ENCODE results near the gene PRKCZ. TPM values are rescaled to one million over a fixed set of nuclear protein-coding genes. Genes with fewer than 3 reads are reported as not detected.

Gene PRKCZ
- total and polyA plus RNA-seq, 2 of the 4 experiments (the other 2 are of a cell fraction) = 2.0 to 3.5 TPM

DNA sequence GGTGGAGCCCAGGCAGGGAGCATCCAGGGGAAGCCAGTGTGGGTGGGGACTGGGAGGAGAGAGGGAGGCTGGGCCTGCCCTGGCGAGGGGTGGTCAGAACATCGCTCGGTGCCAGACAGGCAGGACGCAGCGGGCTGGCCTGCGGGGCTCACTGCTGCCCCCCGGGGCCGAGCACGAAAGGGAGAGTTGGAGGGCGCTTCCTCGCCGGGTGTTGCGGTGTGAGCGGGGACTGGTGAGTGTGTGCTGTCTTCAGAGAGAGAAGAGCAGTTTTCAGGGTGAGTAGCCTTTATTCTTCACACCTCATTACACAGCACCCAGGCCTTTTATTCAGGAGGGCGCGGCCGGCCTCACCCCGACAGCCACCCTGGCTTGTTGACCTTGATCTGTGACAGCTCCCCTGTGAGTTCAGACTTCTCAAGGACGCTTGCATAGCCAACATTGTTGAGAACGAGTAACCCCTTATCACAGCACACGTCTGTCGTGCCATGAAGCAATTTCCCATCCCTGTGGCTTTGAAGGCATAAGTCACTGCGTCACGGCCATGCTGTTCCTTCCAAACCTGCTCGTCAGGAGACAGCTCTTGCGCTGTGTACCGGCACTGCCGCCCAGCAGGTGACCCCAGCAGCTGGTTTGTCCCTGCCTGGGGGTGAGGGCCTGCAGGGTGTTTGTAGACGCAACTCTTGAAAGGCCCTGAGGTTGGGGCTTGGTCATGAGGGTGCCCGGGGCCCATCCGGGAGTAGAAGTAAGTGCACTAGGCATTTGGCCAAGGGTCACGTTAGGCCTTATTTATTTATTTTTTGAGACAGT lies 54.6 kb downstream of the PRKCZ start:
- H3K9ac ChIP-seq (ENCODE audit: low read depth, low read length) = no peak overlapping the region
- H4K5ac ChIP-seq (ENCODE audit: low read depth, low read length) = no peak overlapping the region
- no peak overlapping the region for H3K18ac ChIP-seq (ENCODE audit: low read depth, low read length)
- H3K9me3 ChIP-seq (ENCODE audit: control insufficient read depth, insufficient read depth, low read length) = no peaks in the 10 kb centered on the region
- peaks cover 2% of the 10 kb centered on the region; the same call in 1 of the 2 replicates for H3K4me1 ChIP-seq (ENCODE audit: control insufficient read depth, insufficient read depth, low read length)
- H3K79me1 ChIP-seq (ENCODE audit: low read depth in 1 of 2, low read length in 2 of 2) = no peaks in the 10 kb centered on the region
- no peak overlapping the region for H2AK9ac ChIP-seq (replicated peaks; ENCODE audit: low read depth, low read length, poor library complexity)
- H4K8ac ChIP-seq (ENCODE audit: low read depth in 2 of 2, low read length in 2 of 2) = no peak overlapping the region
- intact Hi-C loops (cut with micrococcal nuclease) = no loop called here
- dilution Hi-C loops (cut with HindIII; ENCODE audit: low sequenced_read_pairs, unreplicated experiment) = no loop called here
- ChIA-PET CTCF (no interaction called here), POLR2A (ENCODE audit: unreplicated experiment) (no interaction called here)
- no peak overlapping the region for H3K4me3 ChIP-seq (ENCODE audit: insufficient read depth, low read depth, low read length)
- in situ Hi-C loops (cut with MboI; ENCODE audit: low sequenced_read_pairs) = no loop called here
- ATAC-seq (ENCODE audit: low read depth) (no peak; the same call in 1 of the 2 replicates), DNase-seq (peak; percentile 30)
- no peak overlapping the region for H3K27ac ChIP-seq (ENCODE audit: insufficient read depth, low read length)
- WGBS, 2 experiments (ENCODE audit: extremely low coverage in 2 of 2, insufficient read length in 1 of 2) = 55% methylated on average over 13 of the region's 32 CpGs; no CpG with 5 or more reads in 1 of the 2 experiments
- H3K4ac ChIP-seq (ENCODE audit: low read depth, low read length) = no peak overlapping the region
- H3K4me2 ChIP-seq (ENCODE audit: low read depth, low read length) = no peak overlapping the region
- H3K27me3 ChIP-seq (ENCODE audit: control insufficient read depth, insufficient read depth, low read length) = peaks cover 28% of the 10 kb centered on the region
- H3K14ac ChIP-seq (replicated peaks; ENCODE audit: low read depth, low read length) = no peak overlapping the region
- no peak overlapping the region for H2AK5ac ChIP-seq (ENCODE audit: low read depth, low read length)
- H2BK120ac ChIP-seq (ENCODE audit: low read depth, low read length) = no peak overlapping the region
- H2BK15ac ChIP-seq (ENCODE audit: low read depth, low read length) = no peak overlapping the region
- no peak overlapping the region for H3K56ac ChIP-seq (ENCODE audit: extremely low read depth, insufficient read depth, low read length)
- H4K91ac ChIP-seq (ENCODE audit: insufficient read depth, low read depth, low read length) = no peak overlapping the region
- H3K23ac ChIP-seq (ENCODE audit: low read depth, low read length) = no peak overlapping the region
- H3K36me3 ChIP-seq (ENCODE audit: control insufficient read depth, insufficient read depth, low read length) = no peaks in the 10 kb centered on the region
- no peaks in the 10 kb centered on the region for H3K9me1 ChIP-seq (ENCODE audit: insufficient read depth, low read length)
- H2BK20ac ChIP-seq (ENCODE audit: low read depth, low read length) = no peak overlapping the region
- peak overlapping the region; percentile 49 for H2AFZ ChIP-seq (replicated peaks; ENCODE audit: low read length, poor library complexity)
- BruUV-seq (replicated peaks) = no TSS peak
- no peak overlapping the region for H2BK5ac ChIP-seq (ENCODE audit: low read depth, low read length, poor library complexity, severe bottlenecking)
- peaks cover 3% of the 10 kb centered on the region; the same call in 1 of the 2 replicates for H4K20me1 ChIP-seq (ENCODE audit: insufficient read depth, low read length)
- TF ChIP-seq, protein P1, sequence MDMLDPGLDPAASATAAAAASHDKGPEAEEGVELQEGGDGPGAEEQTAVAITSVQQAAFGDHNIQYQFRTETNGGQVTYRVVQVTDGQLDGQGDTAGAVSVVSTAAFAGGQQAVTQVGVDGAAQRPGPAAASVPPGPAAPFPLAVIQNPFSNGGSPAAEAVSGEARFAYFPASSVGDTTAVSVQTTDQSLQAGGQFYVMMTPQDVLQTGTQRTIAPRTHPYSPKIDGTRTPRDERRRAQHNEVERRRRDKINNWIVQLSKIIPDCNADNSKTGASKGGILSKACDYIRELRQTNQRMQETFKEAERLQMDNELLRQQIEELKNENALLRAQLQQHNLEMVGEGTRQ (IDR thresholded peaks at IDR 0.05; ENCODE audit: low read depth, low read length) = no peak
- TF ChIP-seq, protein P2, sequence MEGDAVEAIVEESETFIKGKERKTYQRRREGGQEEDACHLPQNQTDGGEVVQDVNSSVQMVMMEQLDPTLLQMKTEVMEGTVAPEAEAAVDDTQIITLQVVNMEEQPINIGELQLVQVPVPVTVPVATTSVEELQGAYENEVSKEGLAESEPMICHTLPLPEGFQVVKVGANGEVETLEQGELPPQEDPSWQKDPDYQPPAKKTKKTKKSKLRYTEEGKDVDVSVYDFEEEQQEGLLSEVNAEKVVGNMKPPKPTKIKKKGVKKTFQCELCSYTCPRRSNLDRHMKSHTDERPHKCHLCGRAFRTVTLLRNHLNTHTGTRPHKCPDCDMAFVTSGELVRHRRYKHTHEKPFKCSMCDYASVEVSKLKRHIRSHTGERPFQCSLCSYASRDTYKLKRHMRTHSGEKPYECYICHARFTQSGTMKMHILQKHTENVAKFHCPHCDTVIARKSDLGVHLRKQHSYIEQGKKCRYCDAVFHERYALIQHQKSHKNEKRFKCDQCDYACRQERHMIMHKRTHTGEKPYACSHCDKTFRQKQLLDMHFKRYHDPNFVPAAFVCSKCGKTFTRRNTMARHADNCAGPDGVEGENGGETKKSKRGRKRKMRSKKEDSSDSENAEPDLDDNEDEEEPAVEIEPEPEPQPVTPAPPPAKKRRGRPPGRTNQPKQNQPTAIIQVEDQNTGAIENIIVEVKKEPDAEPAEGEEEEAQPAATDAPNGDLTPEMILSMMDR (conservative IDR thresholded peaks at IDR 0.05; ENCODE audit: low read depth, low read length) = no peak
- TF ChIP-seq, protein P3, sequence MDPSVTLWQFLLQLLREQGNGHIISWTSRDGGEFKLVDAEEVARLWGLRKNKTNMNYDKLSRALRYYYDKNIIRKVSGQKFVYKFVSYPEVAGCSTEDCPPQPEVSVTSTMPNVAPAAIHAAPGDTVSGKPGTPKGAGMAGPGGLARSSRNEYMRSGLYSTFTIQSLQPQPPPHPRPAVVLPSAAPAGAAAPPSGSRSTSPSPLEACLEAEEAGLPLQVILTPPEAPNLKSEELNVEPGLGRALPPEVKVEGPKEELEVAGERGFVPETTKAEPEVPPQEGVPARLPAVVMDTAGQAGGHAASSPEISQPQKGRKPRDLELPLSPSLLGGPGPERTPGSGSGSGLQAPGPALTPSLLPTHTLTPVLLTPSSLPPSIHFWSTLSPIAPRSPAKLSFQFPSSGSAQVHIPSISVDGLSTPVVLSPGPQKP (IDR thresholded peaks at IDR 0.05; ENCODE audit: borderline replicate concordance, low read depth, low read length) = no peak
- TF ChIP-seq CEBPB (IDR thresholded peaks at IDR 0.05; ENCODE audit: low read depth, low read length) (no peak), CHD1 (IDR thresholded peaks at IDR 0.05; ENCODE audit: low read depth, low read length) (no peak), RAD21 (IDR thresholded peaks at IDR 0.05; ENCODE audit: low read length) (no peak), MAZ (IDR thresholded peaks at IDR 0.05; ENCODE audit: borderline replicate concordance, low read depth, low read length) (no peak), RCOR1 (IDR thresholded peaks at IDR 0.05; ENCODE audit: insufficient replicate concordance, low read length) (no peak), BHLHE40 (IDR thresholded peaks at IDR 0.05; ENCODE audit: low read depth, low read length) (no peak), POLR2A (IDR thresholded peaks at IDR 0.05; ENCODE audit: low read depth, low read length) (no peak), SMC3 (IDR thresholded peaks at IDR 0.05; ENCODE audit: low read depth, low read length) (no peak), RFX5 (IDR thresholded peaks at IDR 0.05; ENCODE audit: low read depth, low read length) (no peak), FOS (IDR thresholded peaks at IDR 0.05; ENCODE audit: low read depth, low read length) (no peak), NFE2L2 (IDR thresholded peaks at IDR 0.05; ENCODE audit: low read depth, low read length) (no peak), MXI1 (IDR thresholded peaks at IDR 0.05; ENCODE audit: borderline replicate concordance, low read depth, low read length) (no peak)
